GM19351 (cell line): ENCODE results near the gene RASL10A.
"Not testable (repeated sequence)": the region's sequence is repeated elsewhere in the genome, so short reads cannot be mapped to it uniquely, and the experiment has no call there.

Experiments used
- ATAC-seq: cut with Tn5 transposase; IDR thresholded peaks from one replicate; pipeline ENCODE4 v1.9.1; 2021; ENCODE audit warnings: mild to moderate bottlenecking, moderate library complexity; ENCODE audit not compliant: unreplicated experiment

Gene RASL10A

GRCh38 chr22:29315286-29316140 is at the start of gene RASL10A:
Gene RASL10A, minus strand, starts transcription at chr22:29315697. Its CDS starts 451 bp downstream, at chr22:29315246.
- ATAC-seq = no peak

- no peak for ATAC-seq
Measured at GRCh38 chr22:29359469-29359868, 44.0 kb upstream of the RASL10A start.

- not testable (repeated sequence) for ATAC-seq
Measured at GRCh38 chr22:29357193-29357890, 41.8 kb upstream of the RASL10A start.

GRCh38 chr22:29353860-29354259 is 38.4 kb upstream of the RASL10A start:
- no peak for ATAC-seq

GRCh38 chr22:29353286-29353685 is 37.8 kb upstream of the RASL10A start:
- ATAC-seq = no peak

GRCh38 chr22:29352778-29353177 is 37.3 kb upstream of the RASL10A start:
- no peak for ATAC-seq

- no peak for ATAC-seq
Measured at GRCh38 chr22:29351891-29352290, 36.4 kb upstream of the RASL10A start.

GRCh38 chr22:29351042-29351441 is 35.5 kb upstream of the RASL10A start:
- no peak for ATAC-seq

GRCh38 chr22:29348956-29349355 is 33.5 kb upstream of the RASL10A start:
- no peak for ATAC-seq

- ATAC-seq = no peak
Measured at GRCh38 chr22:29348041-29348440, 32.5 kb upstream of the RASL10A start.

- no peak for ATAC-seq
Measured at GRCh38 chr22:29346659-29347058, 31.2 kb upstream of the RASL10A start.

GRCh38 chr22:29345932-29346331 is 30.4 kb upstream of the RASL10A start:
- no peak for ATAC-seq

- ATAC-seq = not testable (repeated sequence)
Measured at GRCh38 chr22:29344889-29345288, 29.4 kb upstream of the RASL10A start.

GRCh38 chr22:29344137-29344536 is 28.6 kb upstream of the RASL10A start:
- no peak for ATAC-seq

GRCh38 chr22:29343313-29343805 is 27.9 kb upstream of the RASL10A start:
- ATAC-seq = no peak

- no peak for ATAC-seq
Measured at GRCh38 chr22:29342577-29343312, 27.2 kb upstream of the RASL10A start.

GRCh38 chr22:29342177-29342576 is 26.7 kb upstream of the RASL10A start:
- no peak for ATAC-seq

- ATAC-seq = no peak
Measured at GRCh38 chr22:29341849-29342127, 26.3 kb upstream of the RASL10A start.

- ATAC-seq = no peak
Measured at GRCh38 chr22:29341056-29341848, 25.8 kb upstream of the RASL10A start.

GRCh38 chr22:29340566-29340965 is 25.1 kb upstream of the RASL10A start:
- no peak for ATAC-seq
